K562 (cell line): Measurements from ENCODE around the gene NRSN2. TPM values are rescaled to one million over a fixed set of nuclear protein-coding genes. Genes with fewer than 3 reads are reported as not detected.

Source experiments
- BACH1 ChIP-seq: fragments of 200-800 bp; sonication (Bioruptor generic); IDR thresholded peaks from 2 replicates; pipeline ENCODE4 v1.6.1; 2016; ENCODE audit warnings: missing genetic modification characterization, missing compliant biosample characterization
- BRD9 ChIP-seq: fragments of 450-650 bp; IDR thresholded peaks from 2 replicates; pipeline ENCODE4 v1.6.1; 2018; ENCODE audit warnings: low read depth; ENCODE audit not compliant: partially characterized antibody
- CEBPG ChIP-seq, 3 experiments: fragments of 200-800 bp in 1 of 3; sonication (Bioruptor generic) in 1 of 3; sonication (generic) in 1 of 3; formaldehyde crosslinking in 1 of 3; IDR thresholded peaks in 2 of 3; conservative IDR thresholded peaks in 1 of 3; 2 replicates each; pipeline versions ENCODE4 v1.6.1 to v1.8.0; 2016 to 2022; ENCODE audit warnings: missing compliant biosample characterization in 2 of 3, missing genetic modification characterization in 2 of 3, mild to moderate bottlenecking in 1 of 3, missing genetic modification reagents in 1 of 3
- MBD2 ChIP-seq: sonication (generic); IDR thresholded peaks from 2 replicates; pipeline ENCODE4 v1.6.1; 2016; ENCODE audit warnings: low read depth, borderline replicate concordance
- NUFIP1 ChIP-seq: fragments of 450-650 bp; IDR thresholded peaks from 2 replicates; pipeline ENCODE4 v1.6.1; 2018; ENCODE audit not compliant: partially characterized antibody
- POLR2AphosphoS2 ChIP-seq: IDR thresholded peaks from 2 replicates; pipeline ENCODE4 v1.6.1; 2012; ENCODE audit warnings: low read length, improper control_type of control experiment
- PRDM10 ChIP-seq: fragments of 450-650 bp; IDR thresholded peaks from 2 replicates; pipeline ENCODE4 v1.6.1; 2018; ENCODE audit not compliant: partially characterized antibody
- SLC30A9 ChIP-seq: fragments of 250-450 bp; sonication (Bioruptor Pico); IDR thresholded peaks from 2 replicates; pipeline ENCODE4 v1.8.0; 2022; ENCODE audit warnings: mild to moderate bottlenecking, moderate library complexity
- TRIM24 ChIP-seq, 2 experiments: fragments of 450-650 bp; IDR thresholded peaks; 2 replicates each; pipeline ENCODE4 v1.6.1; 2016
- U2AF1 ChIP-seq: fragments of 200-400 bp; formaldehyde crosslinking; optimal IDR thresholded peaks from 2 replicates; pipeline ENCODE3; 2017; ENCODE audit warnings: mild to moderate bottlenecking, low read depth, low read length, moderate library complexity
- ZC3H8 ChIP-seq: fragments of 450-650 bp; IDR thresholded peaks from 2 replicates; pipeline ENCODE4 v1.6.1; 2017
- ZHX1 ChIP-seq: fragments of 150-350 bp; conservative IDR thresholded peaks from 2 replicates; pipeline ENCODE4 v1.6.1; 2014; ENCODE audit warnings: low read length
- ZNF197 ChIP-seq: fragments of 200-800 bp; sonication (Bioruptor generic); IDR thresholded peaks from 2 replicates; pipeline ENCODE4 v1.6.1; 2016; ENCODE audit warnings: low read depth, missing genetic modification characterization, missing compliant biosample characterization
- polyA plus RNA-seq, 8 experiments: library from polyadenylated mRNA; depleted of rRNA in 4 of 8; stranded (reverse) in 5 of 8; unstranded in 3 of 8; fragments of >200 nt; fragmentation: Nextera tagmentation in 2 of 8; fragmentation: Illumina TruSeq in 1 of 8; extraction: Ambion mirVana in 2 of 8; extraction: Trizol in 1 of 8; gene quantifications; 2 replicates each; pipeline versions ENCODE4 v1.2.1 to v1.2.3, GENCODE V29; 2011 to 2014; ENCODE audit warnings: inconsistent platforms in 1 of 8, missing spikeins in 1 of 8
- total RNA-seq, 7 experiments: library from RNA; depleted of rRNA in 6 of 7; stranded (reverse); fragments of >200 nt in 6 of 7; fragmentation: Illumina TruSeq in 2 of 7; extraction: Trizol in 2 of 7; gene quantifications; 2 replicates each; pipeline versions ENCODE4 v1.2.1 to v1.2.3, GENCODE V29; 2011 to 2021; ENCODE audit warnings: low replicate concordance in 1 of 7
- TF ChIP-seq, protein P1 (sequence below): fragments of 450-650 bp; IDR thresholded peaks from 2 replicates; pipeline ENCODE4 v1.6.1; 2016; ENCODE audit warnings: low read depth, mild to moderate bottlenecking, moderate library complexity
- TF ChIP-seq, protein P2 (sequence below), 2 experiments: fragments of 450-650 bp in 1 of 2; IDR thresholded peaks; 2 replicates each; pipeline ENCODE4 v1.6.1; 2011 to 2017; ENCODE audit warnings: low read depth in 2 of 2, antibody characterized with exemption in 1 of 2, borderline replicate concordance in 1 of 2, low read length in 1 of 2, mild to moderate bottlenecking in 1 of 2, mixed read lengths in 1 of 2; ENCODE audit not compliant: control insufficient read depth in 1 of 2
- TF ChIP-seq, protein P3 (sequence below), 2 experiments: fragments of 250-450 bp in 1 of 2; fragments of 450-650 bp in 1 of 2; sonication (Bioruptor Pico) in 1 of 2; IDR thresholded peaks; 2 replicates each; pipeline versions ENCODE4 v1.6.1 to v1.8.0; 2016 to 2021; ENCODE audit warnings: mild to moderate bottlenecking in 2 of 2, moderate library complexity in 2 of 2, missing compliant biosample characterization in 1 of 2, missing genetic modification characterization in 1 of 2

Gene NRSN2
- total and polyA plus RNA-seq, 9 of the 15 experiments (the other 6 are each of a cell fraction or from before 2014, with no cell fraction given): 7.5 to 29.7 (median 11.1) TPM

DNA sequence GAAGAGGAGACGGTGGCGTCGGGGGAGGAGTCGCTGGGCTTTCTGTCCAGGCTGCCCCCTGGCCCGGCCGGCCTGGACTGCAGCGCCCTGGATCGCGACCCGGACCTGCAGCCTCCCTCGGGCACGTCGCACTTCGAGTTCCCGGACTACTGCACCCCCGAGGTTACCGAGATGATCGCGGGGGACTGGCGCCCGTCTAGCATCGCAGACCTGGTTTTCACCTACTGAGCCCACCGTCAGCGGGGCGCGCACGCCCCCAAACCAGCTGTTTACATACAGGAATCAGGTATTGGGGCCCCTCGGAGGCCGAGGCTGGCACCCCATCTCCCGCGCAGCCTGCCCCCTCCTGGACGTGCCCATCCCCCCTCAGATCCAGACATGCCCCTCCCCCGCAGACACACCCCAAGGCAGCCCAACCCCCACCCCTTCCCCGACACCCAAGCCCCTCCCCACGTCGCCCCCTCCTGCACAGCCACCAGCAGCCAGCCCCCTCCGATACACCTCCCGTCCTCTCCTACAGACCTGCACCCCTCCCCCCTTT is 20.2 kb upstream of the NRSN2 start (continued):
- TF ChIP-seq PRDM10 (no peak), NUFIP1 (no peak), BACH1 (no peak), SLC30A9 (no peak), MBD2 (no peak), ZC3H8 (no peak), ZHX1 (no peak), CEBPG (CRISPR knock-in tag; IDR thresholded peaks at IDR 0.05) (no peak), CEBPG (tag; conservative IDR thresholded peaks at IDR 0.05 in 1 of 2, IDR thresholded peaks at IDR 0.05 in 1 of 2) (no peak), BRD9 (no peak), POLR2AphosphoS2 (no peak), ZNF197 (no peak), U2AF1 (no peak), TRIM24 (IDR thresholded peaks at IDR 0.05) (peak in 1 of 2 experiments; percentile 34; a peak in 1 of 4 replicates)
- TF ChIP-seq, protein P1, sequence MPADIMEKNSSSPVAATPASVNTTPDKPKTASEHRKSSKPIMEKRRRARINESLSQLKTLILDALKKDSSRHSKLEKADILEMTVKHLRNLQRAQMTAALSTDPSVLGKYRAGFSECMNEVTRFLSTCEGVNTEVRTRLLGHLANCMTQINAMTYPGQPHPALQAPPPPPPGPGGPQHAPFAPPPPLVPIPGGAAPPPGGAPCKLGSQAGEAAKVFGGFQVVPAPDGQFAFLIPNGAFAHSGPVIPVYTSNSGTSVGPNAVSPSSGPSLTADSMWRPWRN: no peak
- TF ChIP-seq, protein P2, sequence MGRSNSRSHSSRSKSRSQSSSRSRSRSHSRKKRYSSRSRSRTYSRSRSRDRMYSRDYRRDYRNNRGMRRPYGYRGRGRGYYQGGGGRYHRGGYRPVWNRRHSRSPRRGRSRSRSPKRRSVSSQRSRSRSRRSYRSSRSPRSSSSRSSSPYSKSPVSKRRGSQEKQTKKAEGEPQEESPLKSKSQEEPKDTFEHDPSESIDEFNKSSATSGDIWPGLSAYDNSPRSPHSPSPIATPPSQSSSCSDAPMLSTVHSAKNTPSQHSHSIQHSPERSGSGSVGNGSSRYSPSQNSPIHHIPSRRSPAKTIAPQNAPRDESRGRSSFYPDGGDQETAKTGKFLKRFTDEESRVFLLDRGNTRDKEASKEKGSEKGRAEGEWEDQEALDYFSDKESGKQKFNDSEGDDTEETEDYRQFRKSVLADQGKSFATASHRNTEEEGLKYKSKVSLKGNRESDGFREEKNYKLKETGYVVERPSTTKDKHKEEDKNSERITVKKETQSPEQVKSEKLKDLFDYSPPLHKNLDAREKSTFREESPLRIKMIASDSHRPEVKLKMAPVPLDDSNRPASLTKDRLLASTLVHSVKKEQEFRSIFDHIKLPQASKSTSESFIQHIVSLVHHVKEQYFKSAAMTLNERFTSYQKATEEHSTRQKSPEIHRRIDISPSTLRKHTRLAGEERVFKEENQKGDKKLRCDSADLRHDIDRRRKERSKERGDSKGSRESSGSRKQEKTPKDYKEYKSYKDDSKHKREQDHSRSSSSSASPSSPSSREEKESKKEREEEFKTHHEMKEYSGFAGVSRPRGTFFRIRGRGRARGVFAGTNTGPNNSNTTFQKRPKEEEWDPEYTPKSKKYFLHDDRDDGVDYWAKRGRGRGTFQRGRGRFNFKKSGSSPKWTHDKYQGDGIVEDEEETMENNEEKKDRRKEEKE (IDR thresholded peaks at IDR 0.05; ENCODE audit: borderline replicate concordance in 1 of 2, control insufficient read depth in 1 of 2, low read depth in 2 of 2, low read length in 1 of 2): no peak
- TF ChIP-seq, protein P3, sequence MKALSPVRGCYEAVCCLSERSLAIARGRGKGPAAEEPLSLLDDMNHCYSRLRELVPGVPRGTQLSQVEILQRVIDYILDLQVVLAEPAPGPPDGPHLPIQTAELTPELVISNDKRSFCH (CRISPR knock-in tag; IDR thresholded peaks at IDR 0.05): no peak
- TF ChIP-seq, protein P3 (tag; IDR thresholded peaks at IDR 0.05): no peak
